Mucosa of rectum (tissue), 2 donors: ENCODE results near the gene THAP12.

ENCODE experiments used
- H3K27ac ChIP-seq, 2 donors: one replicate each; pipeline ENCODE4 v1.7.0; 2013; ENCODE audit warnings: inconsistent platforms in 2 of 2, low read depth in 2 of 2, low read length in 2 of 2
- H3K27me3 ChIP-seq, 2 donors: one replicate each; pipeline ENCODE4 v1.7.0; 2013; ENCODE audit warnings: low read length in 2 of 2; ENCODE audit not compliant: control insufficient read depth in 2 of 2, insufficient read depth in 2 of 2
- H3K36me3 ChIP-seq, 2 donors: one replicate each; pipeline ENCODE4 v1.7.0; 2013; ENCODE audit warnings: low read length in 2 of 2; ENCODE audit not compliant: control insufficient read depth in 2 of 2, insufficient read depth in 2 of 2
- H3K4me1 ChIP-seq, 2 donors: one replicate each; pipeline ENCODE4 v1.7.0; 2013; ENCODE audit warnings: low read length in 2 of 2, mild to moderate bottlenecking in 1 of 2; ENCODE audit not compliant: control insufficient read depth in 2 of 2, insufficient read depth in 2 of 2
- H3K4me3 ChIP-seq, 2 donors: one replicate each; pipeline ENCODE4 v1.7.0; 2013; ENCODE audit warnings: low read length in 2 of 2
- H3K9ac ChIP-seq, 2 donors: one replicate each; pipeline ENCODE4 v1.7.0; 2013; ENCODE audit warnings: low read length in 2 of 2, low read depth in 1 of 2, mild to moderate bottlenecking in 1 of 2
- H3K9me3 ChIP-seq, 2 donors: one replicate each; pipeline ENCODE4 v1.7.0; 2013; ENCODE audit warnings: low read length in 2 of 2; ENCODE audit not compliant: control insufficient read depth in 2 of 2
- donor health status: healthy.
- donor health status: Normal muscosa, but diverticular disease.

Gene THAP12

DNA sequence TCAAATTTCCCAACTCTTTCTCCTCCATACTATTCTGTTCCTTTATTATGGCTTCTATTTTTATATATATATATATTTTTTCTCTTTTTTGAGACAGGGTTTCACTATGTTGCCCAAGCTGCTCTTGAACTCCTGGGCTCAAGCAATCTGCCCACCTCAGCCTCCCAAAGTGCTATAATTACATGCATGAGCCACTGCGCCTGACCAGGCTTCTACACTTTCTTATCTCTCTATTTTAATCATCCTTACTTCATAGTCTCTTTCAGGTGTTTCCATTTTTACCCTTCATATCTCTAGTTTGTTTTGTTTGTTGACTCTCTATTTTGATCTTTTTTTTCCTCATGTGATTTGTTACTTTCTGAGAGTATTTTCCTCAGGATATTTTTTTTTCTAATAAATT, 20.0 kb upstream of the THAP12 start:
- Histone ChIP-seq H3K27me3 (no peaks in the 10 kb centered on the region), H3K4me3 (no peak overlapping the region), H3K27ac (no peak overlapping the region), H3K4me1 (no peaks in the 10 kb centered on the region), H3K9me3 (no peaks in the 10 kb centered on the region), H3K36me3 (no peaks in the 10 kb centered on the region), H3K9ac (no peak overlapping the region)

DNA sequence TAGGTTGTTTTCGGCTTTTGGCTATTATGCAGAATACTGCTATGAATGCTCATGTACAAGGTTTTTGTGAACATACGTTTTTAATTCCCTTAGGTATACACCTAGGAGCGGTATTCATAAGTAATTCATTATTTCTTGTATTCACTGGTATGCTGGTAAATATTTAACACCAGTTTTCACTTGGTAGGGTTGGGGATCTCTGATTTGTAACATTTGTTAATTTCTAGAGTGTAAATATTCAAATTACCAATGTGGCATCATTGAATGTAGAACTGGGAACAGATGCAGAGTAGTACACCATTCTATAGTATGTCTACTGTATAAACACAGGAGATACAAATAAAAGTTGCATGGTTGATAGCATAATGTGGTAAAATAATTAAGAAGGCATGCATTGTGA, 16.5 kb upstream of the THAP12 start:
- Histone ChIP-seq H3K27me3 (no peaks in the 10 kb centered on the region), H3K36me3 (no peaks in the 10 kb centered on the region), H3K27ac (no peak overlapping the region), H3K9me3 (no peaks in the 10 kb centered on the region), H3K4me1 (no peaks in the 10 kb centered on the region), H3K4me3 (no peak overlapping the region), H3K9ac (no peak overlapping the region)

DNA sequence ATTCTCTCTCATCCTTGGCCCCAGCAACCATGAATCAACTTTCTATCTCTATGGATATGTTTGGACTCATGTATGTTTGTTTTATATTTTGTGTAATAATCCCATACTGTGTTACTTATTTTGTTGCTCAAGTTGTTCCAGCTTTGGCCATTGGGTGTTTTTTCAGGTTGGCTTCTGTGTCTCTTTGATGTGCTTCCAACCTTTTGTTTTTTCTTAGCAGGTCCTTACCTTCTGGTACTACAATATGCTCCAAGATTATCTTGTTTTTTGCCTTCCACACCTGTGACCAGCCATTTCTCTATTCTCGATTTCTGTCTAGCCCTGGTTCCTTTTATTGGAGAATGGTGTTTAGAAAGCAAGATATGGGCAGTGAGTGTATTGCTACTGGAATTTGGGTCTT, 14.4 kb upstream of the THAP12 start:
- Histone ChIP-seq H3K9ac (no peak overlapping the region), H3K27ac (no peak overlapping the region), H3K9me3 (no peaks in the 10 kb centered on the region), H3K4me1 (peaks cover 0 to 4% of the 10 kb centered on the region in 2 donors), H3K4me3 (no peak overlapping the region), H3K27me3 (no peaks in the 10 kb centered on the region), H3K36me3 (no peaks in the 10 kb centered on the region)

DNA sequence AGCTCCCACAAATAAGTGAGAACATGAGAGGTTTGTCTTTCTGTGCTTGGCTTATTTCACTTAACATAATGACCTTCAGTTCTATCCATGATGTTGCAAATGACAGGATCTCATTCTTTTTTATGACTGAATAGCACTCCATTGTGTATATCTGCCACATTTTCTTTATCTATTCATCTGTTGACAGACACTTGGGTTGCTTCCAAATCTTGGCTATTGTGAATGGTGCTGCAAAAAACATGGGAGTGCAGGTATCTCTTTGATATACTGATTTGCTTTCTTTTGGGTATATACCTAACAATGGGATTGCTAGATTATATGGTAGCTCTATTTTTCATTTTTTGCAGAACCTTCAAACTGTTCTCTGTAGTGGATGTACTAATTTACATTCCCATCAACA, 13.5 kb upstream of the THAP12 start:
- H3K27ac ChIP-seq = no peak overlapping the region
- no peak overlapping the region for H3K4me3 ChIP-seq
- H3K27me3 ChIP-seq = no peaks in the 10 kb centered on the region
- no peaks in the 10 kb centered on the region for H3K9me3 ChIP-seq
- H3K9ac ChIP-seq = no peak overlapping the region
- H3K4me1 ChIP-seq = peaks cover 0 to 4% of the 10 kb centered on the region in 2 donors
- no peaks in the 10 kb centered on the region for H3K36me3 ChIP-seq

DNA sequence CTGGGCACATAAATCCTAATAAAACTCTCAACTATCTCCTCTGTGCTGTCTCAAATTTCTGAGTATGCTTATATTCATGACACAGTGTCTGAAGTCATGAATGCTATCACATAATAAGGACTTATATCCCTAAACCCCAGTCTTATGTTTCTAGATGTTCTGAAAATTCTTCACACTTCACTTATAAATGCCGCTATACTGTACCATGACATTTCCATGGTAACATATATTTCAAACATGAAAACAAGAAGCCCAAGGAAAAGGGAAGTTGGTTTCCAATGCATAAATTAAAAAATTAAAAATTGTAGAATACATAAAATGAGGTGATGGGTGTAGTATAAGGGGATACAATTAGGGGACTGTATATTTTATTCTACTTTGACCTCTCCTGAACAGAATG, 11.9 kb upstream of the THAP12 start:
- no peaks in the 10 kb centered on the region for H3K36me3 ChIP-seq
- H3K9ac ChIP-seq = no peak overlapping the region
- no peaks in the 10 kb centered on the region for H3K27me3 ChIP-seq
- no peak overlapping the region for H3K27ac ChIP-seq
- H3K4me1 ChIP-seq = peaks cover 0 to 4% of the 10 kb centered on the region in 2 donors
- no peaks in the 10 kb centered on the region for H3K9me3 ChIP-seq
- H3K4me3 ChIP-seq = no peak overlapping the region

DNA sequence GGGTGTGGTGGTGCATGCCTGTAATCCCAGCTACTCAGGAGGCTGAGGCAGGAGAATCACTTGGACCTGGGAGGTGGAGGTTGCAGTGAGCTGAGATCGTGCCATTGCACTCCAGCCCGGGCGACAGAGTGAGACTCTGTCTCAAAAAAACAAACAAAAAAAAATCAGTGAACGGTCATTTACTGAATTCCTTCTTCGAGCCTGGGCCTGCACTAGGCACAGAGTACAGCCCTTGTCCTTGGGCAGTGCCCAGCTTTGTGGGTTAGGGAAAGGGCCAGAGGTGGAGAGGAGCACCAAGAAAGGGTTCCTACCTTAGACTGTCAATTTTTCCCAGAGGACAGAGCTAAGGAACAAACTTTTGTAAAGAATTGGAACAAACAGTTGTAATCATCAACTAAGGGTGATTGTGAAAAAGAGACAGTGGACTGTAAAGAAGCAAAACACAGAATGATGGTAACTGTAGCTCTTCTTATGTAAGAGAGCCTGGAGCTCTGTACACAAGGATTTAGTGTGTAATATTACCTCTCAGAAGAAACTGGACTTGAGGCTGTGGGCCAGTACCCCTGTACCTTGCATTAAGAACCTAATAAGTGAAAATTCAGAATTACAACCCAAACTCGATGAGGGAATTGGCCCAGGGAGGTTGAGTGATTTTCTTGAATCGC, 11.0 kb upstream of the THAP12 start:
- no peaks in the 10 kb centered on the region for H3K36me3 ChIP-seq
- no peak overlapping the region for H3K27ac ChIP-seq
- H3K27me3 ChIP-seq = no peaks in the 10 kb centered on the region
- H3K9me3 ChIP-seq = no peaks in the 10 kb centered on the region
- no peak overlapping the region for H3K9ac ChIP-seq
- no peak overlapping the region for H3K4me3 ChIP-seq
- H3K4me1 ChIP-seq = peaks cover 0 to 4% of the 10 kb centered on the region in 2 donors

DNA sequence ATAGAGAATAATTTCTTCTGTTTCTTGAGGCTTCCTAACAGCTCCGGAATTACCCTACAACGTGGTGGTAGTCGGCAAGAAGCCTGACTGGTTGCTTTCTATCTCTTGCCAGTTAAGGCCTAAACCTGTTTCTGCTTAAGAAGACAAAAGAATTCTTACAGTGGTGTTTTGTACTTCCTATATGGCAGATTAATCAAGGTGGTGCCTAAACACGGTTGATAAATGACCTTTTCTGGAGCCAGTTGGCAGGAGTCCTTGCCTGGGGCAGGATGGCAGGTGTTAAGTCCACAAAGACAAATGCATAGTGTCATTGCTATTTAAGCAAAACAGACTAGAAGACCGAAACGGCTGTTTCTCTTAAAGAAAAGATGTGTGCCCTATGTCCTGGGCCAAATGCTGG, 10.1 kb upstream of the THAP12 start:
- H3K27me3 ChIP-seq = no peaks in the 10 kb centered on the region
- peaks cover 0 to 4% of the 10 kb centered on the region in 2 donors for H3K4me1 ChIP-seq
- H3K9ac ChIP-seq = no peak overlapping the region
- no peak overlapping the region for H3K4me3 ChIP-seq
- no peaks in the 10 kb centered on the region for H3K36me3 ChIP-seq
- no peaks in the 10 kb centered on the region for H3K9me3 ChIP-seq
- no peak overlapping the region for H3K27ac ChIP-seq

DNA sequence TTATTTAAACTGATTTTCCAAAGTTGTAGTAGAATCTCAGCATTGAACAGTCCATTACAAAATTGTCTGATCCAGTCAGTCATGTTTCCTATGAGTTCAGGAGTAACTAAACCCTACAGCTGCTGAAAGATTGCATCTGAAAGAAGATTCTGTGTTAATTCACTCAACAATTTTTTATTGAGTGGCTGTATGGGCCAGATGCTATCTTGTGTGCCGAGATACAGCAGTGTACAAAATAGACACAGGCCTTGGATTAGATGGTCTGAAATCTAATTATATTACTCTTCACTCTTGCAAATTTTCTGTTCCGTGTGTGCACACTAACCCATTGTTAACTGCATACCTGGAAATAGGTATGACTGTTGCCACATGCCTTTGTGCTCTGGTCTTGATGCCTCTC, 7.5 kb upstream of the THAP12 start:
- Histone ChIP-seq H3K36me3 (no peaks in the 10 kb centered on the region), H3K4me1 (peaks cover 0 to 4% of the 10 kb centered on the region in 2 donors)

DNA sequence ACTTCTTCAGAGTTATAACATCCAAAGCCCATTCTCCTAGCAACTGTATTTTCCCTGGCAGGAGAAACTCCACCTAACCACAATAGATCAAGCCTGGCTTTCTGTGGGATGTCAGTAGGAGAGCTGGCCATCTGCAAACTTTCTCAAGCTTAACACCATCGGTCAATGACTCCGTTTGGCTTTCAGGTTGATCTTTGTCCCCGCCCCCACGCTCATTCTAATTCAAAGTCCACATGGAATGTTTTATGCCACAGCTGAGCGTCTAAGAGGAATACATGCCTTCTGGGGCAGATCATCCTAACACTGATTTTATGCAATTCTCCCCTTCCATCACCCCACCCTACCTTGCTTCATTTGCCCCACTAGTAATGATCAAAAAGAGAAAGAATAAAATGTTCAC, 5.0 kb upstream of the THAP12 start:
- Histone ChIP-seq H3K9ac (no peak overlapping the region), H3K27me3 (no peaks in the 10 kb centered on the region), H3K27ac (no peak overlapping the region), H3K4me3 (no peak overlapping the region), H3K9me3 (no peaks in the 10 kb centered on the region), H3K4me1 (peaks cover 14 to 17% of the 10 kb centered on the region in 2 donors), H3K36me3 (no peaks in the 10 kb centered on the region)

More for the DNA sequence above, 7.5 kb upstream of the THAP12 start:
- Histone ChIP-seq H3K4me3 (no peak overlapping the region), H3K27ac (no peak overlapping the region), H3K9ac (no peak overlapping the region), H3K27me3 (no peaks in the 10 kb centered on the region), H3K9me3 (no peaks in the 10 kb centered on the region)

DNA sequence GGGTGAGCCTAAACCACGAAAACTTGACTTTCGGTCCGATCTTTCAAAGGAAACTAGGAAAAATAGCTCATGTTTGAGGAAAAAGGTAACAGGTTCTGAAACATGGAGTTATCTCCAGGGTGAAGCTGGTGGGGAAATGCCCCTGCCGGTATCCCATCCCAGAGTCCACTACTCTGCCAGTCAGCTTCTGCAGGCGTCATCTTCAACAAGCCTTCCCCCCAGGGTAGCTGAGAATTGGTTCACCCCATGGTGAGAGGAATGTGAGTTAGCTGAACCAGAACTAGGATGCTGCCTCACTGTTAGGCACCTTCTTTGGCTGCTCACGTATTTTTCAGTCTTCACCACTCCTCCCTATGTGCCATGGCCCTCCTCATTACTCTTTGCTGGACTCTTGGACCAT, 1.3 kb upstream of the THAP12 start:
- H3K9ac ChIP-seq = no peak overlapping the region

More for the DNA sequence above, 1.3 kb upstream of the THAP12 start:
- Histone ChIP-seq H3K9me3 (no peaks in the 10 kb centered on the region), H3K36me3 (no peaks in the 10 kb centered on the region), H3K4me3 (peak overlapping the region in 1 of 2 donors; percentile 97), H3K27me3 (no peaks in the 10 kb centered on the region), H3K27ac (no peak overlapping the region), H3K4me1 (peaks cover 24% of the 10 kb centered on the region in 2 donors)
